Duodenal mucosa (tissue), 2 donors: ENCODE data around the gene RNASEL.
"Not testable (repeated sequence)": the region's sequence is repeated elsewhere in the genome, so short reads cannot be mapped to it uniquely, and the experiment has no call there.

Experiments used
- H3K27ac ChIP-seq: one replicate; pipeline ENCODE4 v1.7.0; 2013; ENCODE audit warnings: low read depth, low read length
- H3K27me3 ChIP-seq, 2 donors: one replicate each; pipeline ENCODE4 v1.7.0; 2013; ENCODE audit warnings: low read length in 2 of 2, control low read depth in 1 of 2; ENCODE audit not compliant: insufficient read depth in 2 of 2, control insufficient read depth in 1 of 2
- H3K36me3 ChIP-seq, 2 donors: one replicate each; pipeline ENCODE4 v1.7.0; 2013; ENCODE audit warnings: low read length in 2 of 2, control low read depth in 1 of 2; ENCODE audit not compliant: insufficient read depth in 2 of 2, control insufficient read depth in 1 of 2
- H3K4me1 ChIP-seq, 2 donors: one replicate each; pipeline ENCODE4 v1.7.0; 2013; ENCODE audit warnings: low read length in 2 of 2, control low read depth in 1 of 2; ENCODE audit not compliant: insufficient read depth in 2 of 2, control insufficient read depth in 1 of 2
- H3K4me3 ChIP-seq, 2 donors: one replicate each; pipeline ENCODE4 v1.7.0; 2013; ENCODE audit warnings: low read length in 2 of 2, low read depth in 1 of 2
- H3K9ac ChIP-seq, 2 donors: one replicate each; pipeline ENCODE4 v1.7.0; 2013; ENCODE audit warnings: low read length in 2 of 2, low read depth in 1 of 2
- H3K9me3 ChIP-seq, 2 donors: one replicate each; pipeline ENCODE4 v1.7.0; 2013; ENCODE audit warnings: low read length in 2 of 2, control low read depth in 1 of 2; ENCODE audit not compliant: control insufficient read depth in 1 of 2

Gene RNASEL

GRCh38 chr1:182533896-182534295, 55.2 kb downstream of the RNASEL start:
- no peak overlapping the region for H3K27ac ChIP-seq
- H3K9ac ChIP-seq: no peak overlapping the region
- H3K4me3 ChIP-seq: no peak overlapping the region
- no peaks in the 10 kb centered on the region for H3K4me1 ChIP-seq
- no peaks in the 10 kb centered on the region for H3K9me3 ChIP-seq
- H3K36me3 ChIP-seq: no peaks in the 10 kb centered on the region
- no peaks in the 10 kb centered on the region for H3K27me3 ChIP-seq

GRCh38 chr1:182528206-182528605, 60.9 kb downstream of the RNASEL start:
- not testable (repeated sequence) for H3K4me3 ChIP-seq, H3K9me3 ChIP-seq, H3K27ac ChIP-seq, H3K4me1 ChIP-seq, H3K27me3 ChIP-seq, H3K36me3 ChIP-seq, H3K9ac ChIP-seq

GRCh38 chr1:182527680-182528079, 61.4 kb downstream of the RNASEL start:
- no peaks in the 10 kb centered on the region for H3K36me3 ChIP-seq
- no peaks in the 10 kb centered on the region for H3K27me3 ChIP-seq
- no peak overlapping the region for H3K4me3 ChIP-seq
- peaks cover 0 to 7% of the 10 kb centered on the region in 2 donors for H3K9me3 ChIP-seq
- H3K27ac ChIP-seq: no peak overlapping the region
- H3K4me1 ChIP-seq: no peaks in the 10 kb centered on the region
- no peak overlapping the region for H3K9ac ChIP-seq

DNA sequence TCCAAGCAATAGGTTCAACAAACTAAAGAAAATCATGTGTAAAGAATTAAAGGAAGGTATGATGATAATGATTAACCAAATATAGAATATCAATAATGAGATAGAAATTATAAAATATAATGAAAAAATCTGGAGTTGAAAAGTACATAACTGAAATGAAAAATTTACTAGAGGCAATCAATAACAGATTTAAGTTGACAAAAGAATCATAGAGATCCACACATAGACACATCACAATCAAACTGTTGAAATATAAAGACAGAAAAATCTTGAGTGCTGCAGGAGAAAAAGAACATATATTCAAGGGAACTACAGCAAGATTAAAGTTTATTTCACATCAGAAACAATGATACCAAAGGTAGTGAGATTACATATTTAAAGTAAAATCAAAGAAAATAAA, 63.7 kb downstream of the RNASEL start:
- Histone ChIP-seq H3K4me3 (no peak overlapping the region), H3K27ac (no peak overlapping the region), H3K9ac (no peak overlapping the region)

More for the DNA sequence above, 63.7 kb downstream of the RNASEL start:
- H3K9me3 ChIP-seq: peaks cover 0 to 7% of the 10 kb centered on the region in 2 donors
- no peaks in the 10 kb centered on the region for H3K27me3 ChIP-seq
- no peaks in the 10 kb centered on the region for H3K36me3 ChIP-seq
- no peaks in the 10 kb centered on the region for H3K4me1 ChIP-seq
